ENCODE measurements around the gene SLC8B1.

GRCh38 chr12:113285679-113286610, 49.0 kb downstream of the SLC8B1 start:
- no peak for TF ChIP-seq POLR2AphosphoS5 (IDR thresholded peaks at IDR 0.05; ENCODE audit: borderline replicate concordance, low read depth, low read length)
- no peak for TF ChIP-seq EZH2 (IDR thresholded peaks at IDR 0.05)
- TF ChIP-seq FOXP2 (optimal IDR thresholded peaks at IDR 0.05; ENCODE audit: control extremely low read depth, extremely low read length, insufficient read depth) = no peak
